Measurements from ENCODE around the gene SCN9A. TPM values are rescaled to one million over a fixed set of nuclear protein-coding genes. Genes with fewer than 3 reads are reported as not detected.
A peak's percentile ranks its signal among the peaks of the same experiment; 100 is the strongest.
"Not testable (repeated sequence)": the region's sequence is repeated elsewhere in the genome, so short reads cannot be mapped to it uniquely, and the experiment has no call there.

The SCN9A gene
- total RNA-seq, result 3.1 TPM

DNA sequence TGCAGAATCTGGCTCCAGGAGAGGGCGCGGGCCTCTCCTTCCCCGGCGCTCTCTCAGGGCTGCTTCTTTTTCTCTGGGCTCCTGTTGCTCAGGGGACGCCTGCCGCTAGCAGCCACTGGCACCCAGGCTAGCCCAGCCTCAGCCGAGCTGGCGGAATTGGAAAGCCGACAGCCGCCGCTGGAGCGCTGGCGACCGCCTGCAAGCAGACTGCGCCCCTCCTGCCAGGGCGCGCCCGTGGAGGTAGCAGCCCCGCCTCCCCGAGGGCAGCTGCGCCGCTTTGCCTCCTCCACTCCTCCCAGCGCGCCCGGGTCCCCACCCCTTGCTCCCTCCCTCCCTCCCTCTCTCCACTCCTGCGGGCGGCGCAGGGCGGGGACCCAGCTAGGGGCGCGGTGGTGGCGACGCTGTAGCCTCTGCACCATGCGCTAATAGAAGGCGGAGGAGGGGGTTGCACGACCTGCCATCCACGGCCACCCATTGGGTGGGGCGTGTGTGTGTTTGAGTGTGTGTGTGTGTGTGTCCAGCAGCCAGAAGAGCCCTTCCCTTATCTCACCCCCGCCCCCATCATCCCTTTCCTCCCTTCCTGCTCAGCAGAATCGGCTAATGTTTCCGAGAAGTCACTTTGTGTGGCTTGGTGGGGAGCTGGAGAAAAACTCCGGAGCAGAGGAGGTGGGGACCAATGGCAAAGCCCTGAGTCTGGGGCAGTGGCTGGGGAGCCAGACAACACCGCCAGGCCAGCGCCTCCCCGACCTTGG is at the start of gene SCN9A:
TSS of gene SCN9A (minus strand) at position 209 of the 752 bp plus-strand sequence. CDS start 64,188 bp downstream, outside the sequence.
- DNase-seq (ENCODE audit: low spot score), result peak; percentile 55

DNA sequence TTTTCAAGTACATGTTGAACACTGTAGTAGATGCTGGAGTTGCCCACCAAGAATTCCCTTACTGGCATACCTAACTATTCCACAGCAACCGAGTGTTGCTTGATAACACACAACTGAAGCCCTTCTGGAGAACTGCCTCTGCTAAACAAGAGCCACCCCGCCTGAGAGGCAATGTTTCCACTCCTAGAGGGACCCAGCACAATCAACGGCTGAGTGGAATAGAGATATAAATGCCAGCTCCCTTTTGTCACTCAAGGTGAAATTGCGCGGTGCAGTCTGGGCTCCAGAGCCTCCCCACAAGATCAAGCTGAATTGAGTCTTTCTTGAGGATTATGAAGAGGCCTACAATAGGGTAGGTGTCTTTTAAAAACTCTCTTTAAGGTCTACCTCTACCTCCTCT is 49.1 kb upstream of the SCN9A start:
- DNase-seq (ENCODE audit: low spot score), result no peak

DNA sequence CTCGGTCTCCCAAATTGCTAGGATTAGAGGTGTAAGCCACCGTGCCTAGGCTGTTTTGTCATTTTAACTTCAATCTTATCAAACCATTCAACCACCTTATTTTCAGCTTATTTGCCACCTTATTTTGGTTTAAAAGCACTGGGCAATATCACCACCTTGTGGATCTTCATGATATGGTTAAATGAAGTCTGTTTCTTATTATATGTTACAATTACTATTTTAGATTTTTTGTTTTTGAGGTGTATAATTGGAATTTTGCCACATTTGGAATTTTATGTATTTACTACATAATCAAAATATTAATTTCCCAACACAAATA is 43.8 kb upstream of the SCN9A start:
- no peak for DNase-seq (ENCODE audit: low spot score)

DNA sequence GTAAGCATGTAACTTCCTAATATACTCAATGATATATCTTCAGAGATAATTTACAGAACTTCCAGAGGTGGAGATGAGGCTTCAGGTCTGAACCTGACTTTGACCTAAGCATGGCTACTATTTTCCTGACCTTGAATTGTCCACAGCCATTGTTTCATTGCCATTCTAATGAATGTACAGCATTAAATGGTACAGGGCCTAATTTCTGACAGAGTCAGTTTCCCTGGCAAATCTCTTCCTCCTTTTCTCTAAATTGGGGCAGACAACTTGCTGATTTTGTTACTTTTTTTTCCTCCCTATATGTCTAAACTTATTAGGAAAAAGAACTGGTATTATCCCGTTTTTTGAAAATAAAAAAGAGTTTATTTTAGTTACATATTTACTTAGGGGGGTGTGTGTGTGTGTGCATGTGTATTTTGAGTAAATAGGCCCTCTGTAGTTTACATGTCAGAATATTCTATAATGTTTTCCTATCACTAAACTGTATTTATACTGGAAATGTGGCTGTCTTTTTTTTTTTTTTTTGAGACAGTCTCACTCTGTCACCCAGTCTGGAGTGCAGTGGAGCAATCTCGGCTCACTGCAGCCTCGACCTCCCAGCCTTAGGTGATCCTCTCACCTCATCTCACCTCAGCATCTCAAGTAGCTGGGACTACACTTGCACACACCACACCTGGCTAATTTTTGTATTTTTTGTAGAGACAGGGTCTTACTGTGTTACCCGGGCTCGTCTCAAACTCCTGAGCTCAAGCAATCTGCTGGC is 43.3 kb upstream of the SCN9A start:
- no peak for DNase-seq (ENCODE audit: low spot score)

DNA sequence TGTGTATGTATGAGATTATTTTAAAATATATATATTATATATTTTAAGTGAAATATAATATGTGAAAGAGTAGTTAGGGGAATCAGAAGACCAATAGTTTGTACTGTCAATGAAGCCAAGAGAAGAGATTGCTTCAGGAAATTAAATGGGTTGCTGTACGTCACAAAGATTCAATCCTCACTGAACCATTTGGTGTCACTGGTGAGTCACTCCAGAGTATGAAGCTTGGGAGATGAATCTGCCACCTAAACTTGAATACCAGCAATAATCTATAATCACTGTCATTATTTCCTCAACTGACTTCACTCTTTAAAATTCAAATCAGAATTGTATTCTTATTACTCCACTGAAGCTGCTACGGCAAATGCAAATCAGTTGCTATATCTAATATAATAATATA is 41.9 kb upstream of the SCN9A start:
- DNase-seq (ENCODE audit: low spot score), result no peak

DNA sequence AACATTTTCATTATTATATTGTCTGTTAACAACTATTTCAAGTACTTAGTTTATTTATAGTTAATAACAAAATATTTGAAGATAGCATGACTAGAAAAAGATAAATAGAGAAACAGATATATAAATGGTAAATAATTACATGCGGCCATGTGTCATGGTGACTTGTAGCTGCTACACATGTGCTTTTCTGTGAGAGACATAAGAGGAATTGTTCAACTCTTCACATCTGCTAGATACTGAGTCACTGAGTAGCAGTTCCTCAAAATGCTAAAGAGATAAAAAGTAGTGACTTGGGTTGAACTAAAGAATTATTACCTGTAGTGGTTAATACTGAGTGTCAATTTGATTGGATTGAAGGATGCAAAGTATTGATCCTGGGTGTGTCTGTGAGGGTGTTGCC is 37.5 kb upstream of the SCN9A start:
- DNase-seq (ENCODE audit: low spot score), result no peak

DNA sequence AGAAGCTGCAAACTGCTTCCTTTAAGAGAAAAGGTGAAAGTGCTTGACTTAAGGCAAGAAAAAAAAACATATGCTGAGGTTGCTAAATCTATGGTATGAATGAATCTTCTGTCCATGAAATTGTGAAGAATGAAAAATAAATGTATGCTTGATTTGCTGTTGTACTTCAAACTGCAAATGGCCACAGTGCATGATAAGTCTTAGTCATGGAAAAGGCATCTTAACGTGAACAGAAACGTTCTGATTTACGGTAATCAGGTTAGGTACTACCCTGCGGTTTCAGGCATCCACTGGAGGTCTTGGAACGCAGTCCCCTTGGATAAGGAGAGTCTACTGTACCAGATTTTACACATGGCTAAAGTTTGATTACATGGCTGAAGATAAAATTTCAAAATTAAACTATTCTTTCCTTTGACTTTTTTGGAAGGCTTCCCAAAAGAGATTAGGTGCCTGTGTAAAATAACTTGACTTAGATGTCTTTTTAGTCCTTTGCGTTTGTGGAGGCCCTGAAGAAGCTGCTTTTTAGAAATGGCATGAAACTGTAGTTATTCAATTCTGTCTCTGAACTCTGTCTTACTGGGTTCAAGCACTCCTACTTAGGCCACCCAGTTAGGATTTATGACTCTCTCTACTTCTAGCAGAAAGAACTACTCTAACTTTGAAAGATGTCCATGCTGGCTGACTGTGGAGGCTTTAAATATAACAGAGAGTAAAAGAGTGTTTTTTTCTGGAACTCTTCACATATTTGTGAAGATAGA is 35.9 kb upstream of the SCN9A start:
- no peak for DNase-seq (ENCODE audit: low spot score)

DNA sequence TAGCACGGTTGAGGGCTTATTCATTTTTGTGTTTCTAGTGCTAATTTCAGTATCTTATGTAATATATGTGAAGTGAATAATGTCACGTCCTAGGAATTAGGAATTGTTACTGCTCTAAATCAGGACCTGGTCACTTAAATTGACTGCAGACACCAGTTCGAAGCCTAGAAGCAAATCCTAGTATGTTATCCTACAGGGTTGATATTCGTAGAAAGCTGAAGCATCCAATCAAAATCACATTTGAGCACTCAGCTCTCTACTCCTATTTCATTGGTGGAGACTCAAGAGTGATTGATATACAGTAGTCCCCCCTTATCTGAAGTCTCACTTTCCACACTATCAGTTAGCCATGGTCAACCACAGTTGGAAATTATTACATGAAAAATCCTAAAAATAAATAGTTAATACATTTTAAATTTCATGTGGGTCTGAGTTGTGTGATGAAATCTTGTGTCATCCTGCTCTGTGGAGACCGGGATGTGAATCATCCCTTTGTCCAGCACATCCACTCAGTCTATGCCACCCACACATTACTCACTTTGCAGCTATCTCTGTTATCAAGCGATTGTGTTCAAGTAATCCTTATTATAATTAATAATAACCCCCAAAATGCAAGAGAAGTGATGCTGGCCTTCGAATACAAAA is 35.2 kb upstream of the SCN9A start:
- DNase-seq (ENCODE audit: low spot score), result no peak

DNA sequence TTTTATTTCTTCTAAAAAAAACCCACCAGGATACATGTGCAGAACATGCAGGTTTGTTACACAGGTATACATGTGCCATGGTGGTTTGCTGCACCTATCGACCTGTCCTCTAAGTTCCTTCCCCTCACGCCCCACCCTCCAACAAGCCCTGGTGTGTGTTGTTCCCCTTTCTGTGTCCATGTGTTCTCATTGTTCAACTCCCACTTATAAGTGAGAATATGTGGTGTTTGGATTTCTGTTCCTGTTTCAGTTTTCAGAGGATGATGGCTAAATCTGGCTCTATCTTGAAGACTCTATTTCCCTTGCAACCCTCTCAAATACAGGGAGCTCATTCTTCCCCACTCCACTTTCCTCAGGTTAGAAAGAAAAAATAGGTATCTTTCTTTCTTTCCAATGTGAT is 32.0 kb upstream of the SCN9A start:
- DNase-seq (ENCODE audit: low spot score), result not testable (repeated sequence)

DNA sequence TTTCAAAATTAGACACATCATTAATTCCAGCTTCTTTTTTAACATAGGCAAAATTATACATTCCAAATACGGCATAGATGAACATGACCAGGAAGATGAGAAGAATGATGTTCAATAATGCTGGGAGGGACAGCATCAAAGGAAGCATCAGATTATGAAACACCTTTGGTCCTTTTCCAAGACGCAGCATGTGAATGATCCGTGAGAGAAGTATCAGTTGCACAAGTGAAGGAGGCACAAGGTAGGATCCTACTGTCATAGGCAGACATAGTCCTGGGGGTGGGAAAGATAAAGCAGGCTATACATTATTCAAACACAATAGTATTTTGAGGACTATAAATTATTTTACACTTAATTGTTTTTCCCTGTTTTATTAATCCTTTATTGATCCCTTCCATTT is 30.6 kb upstream of the SCN9A start:
- DNase-seq (ENCODE audit: low spot score), result no peak

DNA sequence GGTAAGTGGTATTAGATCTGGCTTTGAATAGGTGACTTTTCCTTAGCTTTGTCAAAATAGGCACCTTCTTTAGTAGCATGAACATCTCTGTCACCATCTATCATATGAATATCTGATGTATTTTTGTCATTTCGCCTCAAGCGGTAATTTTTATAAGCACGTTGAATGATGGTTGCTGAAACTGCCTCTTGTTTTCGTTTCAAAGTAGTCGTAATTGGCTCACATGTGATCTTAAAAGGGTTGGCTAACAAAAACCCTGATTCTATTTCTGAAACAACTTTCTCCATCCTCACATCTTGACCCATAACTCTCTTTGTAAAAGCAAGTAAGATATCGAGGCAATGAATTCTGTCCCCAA is 29.8 kb upstream of the SCN9A start:
- DNase-seq (ENCODE audit: low spot score), result no peak

DNA sequence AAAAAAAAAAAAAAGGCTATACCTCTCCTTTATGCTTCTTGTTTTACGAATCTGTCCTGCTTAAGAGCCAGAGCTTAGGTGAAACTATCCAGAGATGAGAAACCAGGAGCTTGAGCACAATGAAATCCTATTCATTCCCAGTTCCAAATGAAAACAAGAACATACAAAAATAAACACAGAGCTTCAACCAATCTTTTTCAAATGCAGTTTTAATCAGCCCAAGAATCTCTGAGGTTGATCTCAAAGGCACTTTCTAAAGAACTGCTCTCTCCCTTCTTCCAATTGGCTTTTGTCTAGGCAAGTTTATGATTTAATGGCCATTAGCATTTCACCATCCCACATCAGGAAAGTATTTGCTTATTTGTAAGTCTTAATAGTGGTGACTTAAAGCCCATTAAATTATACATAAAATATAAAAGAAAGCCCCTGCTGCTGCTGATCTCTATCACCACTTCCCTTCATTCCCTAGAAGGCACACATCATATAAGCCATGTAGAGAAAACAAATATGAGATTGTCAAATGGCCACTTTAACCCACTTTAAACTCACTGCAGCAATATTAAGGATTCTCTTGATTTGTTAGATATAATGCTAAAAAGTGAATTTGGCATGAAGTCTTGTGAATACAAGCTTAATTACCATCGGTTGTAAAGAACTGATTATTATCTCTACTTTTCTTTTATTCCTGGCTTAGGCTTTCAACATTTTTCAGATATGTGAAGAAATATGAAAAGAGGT is 29.3 kb upstream of the SCN9A start:
- DNase-seq (ENCODE audit: low spot score), result no peak

DNA sequence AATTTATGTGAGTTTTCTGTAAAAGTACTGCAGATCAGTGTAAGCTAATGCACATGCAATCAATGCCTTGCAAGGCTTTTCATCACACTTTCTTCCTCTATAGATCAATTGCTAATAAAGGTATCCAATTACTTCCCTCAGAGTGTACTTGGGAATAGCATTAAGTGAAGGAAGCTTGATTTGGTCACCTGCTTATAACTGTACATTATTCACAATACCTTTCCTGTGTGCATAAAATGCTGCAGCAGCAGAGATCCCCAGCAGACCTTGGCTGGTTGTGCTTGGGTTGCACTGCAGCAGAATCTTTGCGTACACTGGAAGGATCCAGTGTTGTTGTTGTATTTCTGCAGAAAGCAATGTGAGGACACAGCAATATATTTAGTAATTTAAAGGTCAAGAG is 18.5 kb upstream of the SCN9A start:
- no peak for DNase-seq (ENCODE audit: low spot score)

DNA sequence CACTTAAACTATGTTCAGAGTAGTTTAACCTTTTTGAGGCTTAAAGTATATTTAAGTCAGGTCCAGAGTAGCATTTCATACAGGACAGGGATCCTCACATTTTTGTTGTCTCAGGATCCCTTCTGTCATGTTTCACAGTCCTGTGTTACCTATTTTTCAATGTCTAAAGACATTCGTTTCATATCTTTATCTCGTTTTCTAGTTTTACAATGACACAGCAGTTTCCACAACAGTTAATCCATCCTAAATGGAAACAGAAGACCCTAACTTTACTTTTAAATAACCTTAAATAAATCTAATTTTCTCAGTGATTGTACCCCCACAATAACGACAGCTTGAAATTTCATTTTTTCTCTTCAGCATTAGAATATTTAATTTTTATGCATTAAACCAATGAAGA is 17.3 kb upstream of the SCN9A start:
- DNase-seq (ENCODE audit: low spot score), result no peak

DNA sequence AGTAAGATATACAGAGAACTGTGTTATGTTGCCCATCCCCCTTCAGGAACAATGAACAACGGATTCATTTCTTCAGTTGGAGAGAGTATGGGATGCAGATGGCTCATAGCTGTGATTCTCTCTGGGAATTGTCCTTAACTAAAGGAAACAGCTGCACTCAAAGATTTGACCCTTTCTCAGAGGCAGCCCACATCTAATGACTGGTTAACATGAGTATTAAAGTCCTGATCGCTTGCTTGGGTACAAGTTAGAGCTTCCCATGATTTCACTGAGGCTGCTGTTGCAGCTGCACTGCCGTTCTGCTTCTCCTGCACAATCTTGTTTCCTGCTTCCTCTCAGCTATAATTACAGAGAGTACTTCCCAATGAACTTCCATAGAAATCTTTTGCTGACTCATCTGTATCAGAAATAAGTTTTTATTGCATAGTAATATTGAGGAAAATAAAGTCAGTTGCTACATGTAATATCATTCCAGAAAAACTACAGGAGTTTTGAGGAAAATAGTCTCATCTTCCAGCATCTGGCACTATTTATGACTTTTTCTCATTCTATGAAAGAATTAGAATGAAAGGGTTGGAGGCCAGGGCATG is 12.8 kb upstream of the SCN9A start:
- DNase-seq (ENCODE audit: low spot score), result no peak

DNA sequence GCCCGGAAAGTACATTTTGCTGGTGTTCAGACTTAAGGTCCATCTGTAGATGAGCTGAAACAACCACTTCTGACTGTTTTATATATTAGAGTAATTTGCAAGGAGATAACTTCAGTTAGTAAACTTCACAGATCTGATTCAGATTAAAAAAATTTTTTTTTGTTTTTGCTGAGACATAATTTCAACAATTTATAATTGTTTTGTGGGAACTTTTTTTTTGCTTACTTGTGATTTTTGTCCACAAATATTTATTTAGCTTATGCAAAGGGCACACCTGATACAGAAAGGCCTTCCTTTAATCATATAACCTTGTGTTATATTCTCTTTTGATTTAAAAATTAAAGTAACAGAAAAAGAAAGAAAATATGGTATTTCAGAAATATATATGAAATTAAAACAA is 9.6 kb upstream of the SCN9A start:
- no peak for DNase-seq (ENCODE audit: low spot score)

DNA sequence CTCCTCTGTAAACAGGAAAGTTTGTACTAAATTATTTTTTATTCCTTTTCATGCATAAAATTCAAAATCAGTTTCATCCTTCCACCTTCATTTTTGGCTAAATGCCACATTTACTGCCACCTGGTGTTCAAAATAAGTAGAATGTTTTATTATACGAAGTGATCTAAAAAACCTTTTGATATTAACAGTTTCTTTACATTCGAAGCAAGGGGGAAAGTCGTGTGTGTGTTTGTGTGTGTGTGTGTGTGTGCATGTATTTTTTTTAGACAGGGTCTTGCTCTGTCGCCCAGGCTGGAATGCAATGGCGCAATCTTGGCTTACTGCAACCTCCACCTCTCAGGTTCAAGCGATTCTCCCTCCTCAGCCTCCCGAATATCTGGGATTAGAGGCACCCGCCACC is 9.0 kb upstream of the SCN9A start:
- no peak for DNase-seq (ENCODE audit: low spot score)

DNA sequence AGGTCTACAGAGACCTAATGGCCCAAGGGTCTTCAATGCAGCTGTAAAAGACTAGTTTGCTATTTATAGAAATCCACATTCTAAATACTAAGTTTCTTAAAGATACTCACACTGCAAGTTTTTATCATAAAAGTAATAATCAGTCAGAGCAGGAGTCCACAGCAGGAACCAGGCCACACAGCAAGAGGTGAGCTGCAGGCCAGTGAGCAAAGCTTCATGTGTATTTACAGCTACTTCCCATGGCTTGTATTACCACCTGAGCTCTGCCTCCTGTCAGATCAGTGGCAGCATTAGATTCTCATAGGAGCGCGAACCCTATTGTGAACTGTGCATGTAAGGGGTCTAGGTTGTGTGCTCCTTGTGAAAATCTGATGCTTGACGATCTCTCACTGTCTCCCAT is 6.7 kb upstream of the SCN9A start:
- no peak for DNase-seq (ENCODE audit: low spot score)

DNA sequence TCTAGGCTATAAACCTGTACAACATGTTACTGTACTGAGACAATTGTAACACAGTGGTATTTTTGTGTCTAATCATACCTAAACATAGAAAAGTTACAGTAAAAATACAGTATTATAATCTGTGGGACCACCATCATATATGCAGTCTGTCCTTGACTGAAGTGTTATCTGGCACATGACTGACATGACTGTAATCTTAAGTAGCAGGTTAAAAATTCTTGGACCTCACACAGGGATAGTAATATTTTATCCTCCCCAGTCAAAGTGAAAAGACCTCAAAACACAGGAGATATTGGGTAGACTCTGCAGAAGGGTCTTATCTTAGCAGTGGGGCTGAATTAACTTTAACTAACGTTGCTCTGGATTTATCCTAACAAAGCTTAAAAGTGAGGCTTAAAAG is 4.9 kb upstream of the SCN9A start:
- DNase-seq (ENCODE audit: low spot score), result no peak

DNA sequence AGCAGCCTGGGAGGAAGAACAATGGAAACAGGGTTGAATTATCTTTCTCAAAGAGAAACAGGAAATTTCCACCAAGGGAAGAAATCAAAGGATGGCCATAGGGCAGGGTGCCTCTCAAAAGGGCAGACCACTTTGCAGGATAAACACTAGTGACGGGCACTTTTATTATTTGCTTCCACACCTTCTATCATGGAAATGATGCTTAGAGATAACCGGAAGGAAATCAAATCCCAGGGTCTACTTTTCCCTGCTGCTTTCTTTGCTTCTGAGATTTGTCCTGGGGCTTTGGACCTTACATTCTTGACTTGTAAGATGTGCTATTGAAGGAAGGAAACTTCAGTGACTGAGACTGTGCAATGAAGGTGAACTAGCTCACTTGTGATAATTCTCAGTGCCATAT is 1.1 kb upstream of the SCN9A start:
- DNase-seq (ENCODE audit: low spot score), result no peak

DNA sequence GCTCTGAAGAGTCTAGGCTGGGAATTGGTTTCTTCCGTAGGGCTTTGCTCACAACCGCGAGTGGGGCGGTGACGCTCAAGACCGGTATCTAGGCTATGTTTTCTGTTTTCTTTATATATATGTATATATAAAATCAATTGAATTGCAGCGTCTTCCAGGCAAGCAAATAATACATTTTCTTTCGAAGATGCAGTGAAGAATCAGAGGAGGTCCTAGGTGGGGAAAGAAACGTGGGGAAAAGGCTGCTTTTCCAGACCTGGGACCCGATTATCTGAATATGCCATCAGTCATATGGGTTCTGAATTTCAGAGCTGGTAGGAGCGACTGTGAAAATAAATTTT is 714 bp upstream of the SCN9A start:
- DNase-seq (ENCODE audit: low spot score), result no peak
